HepG2 (cell line): ENCODE results near the gene C1orf50.

Experiments
- HNRNPL ChIP-seq: fragments of 200-400 bp; formaldehyde crosslinking; IDR thresholded peaks from 2 replicates; pipeline ENCODE4 v1.6.1; 2017; ENCODE audit warnings: mild to moderate bottlenecking, low read depth, low read length
- HOXA3 ChIP-seq: sonication (generic); formaldehyde crosslinking; IDR thresholded peaks from 2 replicates; pipeline ENCODE4 v1.5.0; 2020; ENCODE audit warnings: missing genetic modification reagents

- no peak for TF ChIP-seq HOXA3 (CRISPR knock-in tag)
- TF ChIP-seq HNRNPL, result no peak
Observed at GRCh38 chr1:42737257-42737656, 29.8 kb upstream of the C1orf50 start.
